HG03135 (cell line): ENCODE data around the gene GOLGA7B.
A peak's percentile ranks its signal among the peaks of the same experiment; 100 is the strongest.

Source experiments
- ATAC-seq: cut with Tn5 transposase; IDR thresholded peaks from one replicate; pipeline ENCODE4 v1.9.1; 2021; ENCODE audit warnings: mild to moderate bottlenecking, moderate library complexity; ENCODE audit not compliant: unreplicated experiment

GOLGA7B gene

GRCh38 chr10:97866524-97867219 is 17.0 kb downstream of the GOLGA7B start:
- no peak for ATAC-seq

GRCh38 chr10:97867220-97867800 is 17.7 kb downstream of the GOLGA7B start:
- no peak for ATAC-seq

- no peak for ATAC-seq
These were observed 18.6 kb downstream of the GOLGA7B start for GRCh38 chr10:97868134-97868685.

- ATAC-seq: peak; percentile 89
These were observed 19.7 kb downstream of the GOLGA7B start for GRCh38 chr10:97869091-97870042.

- ATAC-seq: no peak
These were observed 21.3 kb downstream of the GOLGA7B start for GRCh38 chr10:97870990-97871389.

- ATAC-seq: no peak
These were observed 23.9 kb downstream of the GOLGA7B start for GRCh38 chr10:97873569-97873968.

GRCh38 chr10:97874332-97874731 is 24.7 kb downstream of the GOLGA7B start:
- no peak for ATAC-seq

- ATAC-seq: no peak
These were observed 25.7 kb downstream of the GOLGA7B start for GRCh38 chr10:97875391-97875790.

- ATAC-seq: no peak
These were observed 26.8 kb downstream of the GOLGA7B start for GRCh38 chr10:97876402-97876801.

- no peak for ATAC-seq
These were observed 29.6 kb downstream of the GOLGA7B start for GRCh38 chr10:97879241-97879640.

- no peak for ATAC-seq
These were observed 30.5 kb downstream of the GOLGA7B start for GRCh38 chr10:97880109-97880508.

- ATAC-seq: no peak
These were observed 32.8 kb downstream of the GOLGA7B start for GRCh38 chr10:97882142-97883091.

- no peak for ATAC-seq
These were observed 33.4 kb downstream of the GOLGA7B start for GRCh38 chr10:97883092-97883485.

- ATAC-seq: no peak
These were observed 36.6 kb downstream of the GOLGA7B start for GRCh38 chr10:97886286-97886685.

GRCh38 chr10:97887399-97887798 is 37.8 kb downstream of the GOLGA7B start:
- no peak for ATAC-seq

GRCh38 chr10:97888134-97888533 is 38.5 kb downstream of the GOLGA7B start:
- ATAC-seq: no peak

- ATAC-seq: no peak
These were observed 39.1 kb downstream of the GOLGA7B start for GRCh38 chr10:97888641-97889262.

GRCh38 chr10:97889461-97890265 is 40.0 kb downstream of the GOLGA7B start:
- ATAC-seq: no peak
